Thoracic aorta (tissue), 2 donors: ENCODE results near the gene ANO10. TPM values are rescaled to one million over a fixed set of nuclear protein-coding genes. Genes with fewer than 3 reads are reported as not detected.

Experiments
- ATAC-seq: fragments of 150-250 bp; one replicate; pipeline ENCODE4 v1.8.0; 2017; ENCODE audit warnings: low read depth; ENCODE audit not compliant: insufficient number of reproducible peaks, low FRiP score
- DNase-seq: peaks from one replicate; pipeline ENCODE4 v3.0.0-alpha.2; 2020; ENCODE audit warnings: low spot score
- H3K27ac ChIP-seq, 2 donors: fragments of 200-600 bp; sonication (generic); 1 replicate in 1 of 2; 2 replicates in 1 of 2; pipeline ENCODE4 v1.5.1; 2016; ENCODE audit warnings: mild to moderate bottlenecking in 2 of 2, moderate library complexity in 2 of 2
- H3K27me3 ChIP-seq: fragments of 200-600 bp; sonication (generic); replicated peaks from 2 replicates; pipeline ENCODE4 v1.6.0; 2016; ENCODE audit warnings: mild to moderate bottlenecking; ENCODE audit not compliant: insufficient read depth
- H3K36me3 ChIP-seq: fragments of 200-600 bp; sonication (generic); one replicate; pipeline ENCODE4 v1.5.1; 2016
- H3K4me1 ChIP-seq, 2 donors: fragments of 200-600 bp; sonication (generic); 1 replicate in 1 of 2; 2 replicates in 1 of 2; pipeline versions ENCODE4 v1.5.1 to v1.6.0; 2016; ENCODE audit warnings: low read depth in 2 of 2, mild to moderate bottlenecking in 1 of 2; ENCODE audit not compliant: control insufficient read depth in 1 of 2
- H3K4me3 ChIP-seq: fragments of 200-600 bp; sonication (generic); 2 replicates; pipeline ENCODE4 v1.5.1; 2016; ENCODE audit warnings: mild to moderate bottlenecking
- H3K9me3 ChIP-seq: fragments of 200-600 bp; sonication (generic); 2 replicates; pipeline ENCODE4 v1.5.1; 2016
- total RNA-seq, 2 donors: library from RNA; depleted of rRNA; stranded (reverse); fragments of >200 nt; gene quantifications; one replicate each; pipeline versions ENCODE4 v1.1.0 to v1.2.3, GENCODE V29; 2016
- TF ChIP-seq, protein P1 (sequence below): fragments of 200-600 bp; sonication (generic); IDR thresholded peaks from one replicate; pipeline ENCODE4 v1.5.1; 2019; ENCODE audit warnings: antibody characterized with exemption

ANO10 gene
- total RNA-seq, 2 donors from 2014 or later, result 22.4 to 23.2 TPM

DNA sequence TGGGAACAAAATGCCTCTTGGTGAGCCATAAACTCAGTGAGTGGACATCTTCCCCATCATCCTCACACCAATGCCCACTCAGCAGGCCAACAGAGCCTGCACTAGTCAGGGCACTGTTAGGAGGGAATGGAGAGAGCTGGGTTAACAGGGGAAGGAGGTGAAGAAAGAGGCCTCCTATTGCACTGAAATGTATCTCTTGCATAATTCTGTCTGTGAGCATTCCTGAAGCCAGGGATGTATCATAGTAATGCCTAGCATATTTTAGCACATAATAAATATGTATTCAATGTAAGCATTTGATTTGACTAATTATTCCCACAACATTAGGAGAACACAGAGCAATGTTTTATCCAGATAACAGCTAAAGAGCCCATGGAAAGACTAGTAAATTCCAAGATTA is 81.2 kb downstream of the ANO10 start:
- Histone ChIP-seq H3K4me1 (no peaks in the 10 kb centered on the region), H3K9me3 (no peaks in the 10 kb centered on the region), H3K27ac (no peak overlapping the region), H3K27me3 (no peaks in the 10 kb centered on the region), H3K36me3 (no peaks in the 10 kb centered on the region), H3K4me3 (no peak overlapping the region)
- DNase-seq (no peak), ATAC-seq (no peak)
- TF ChIP-seq, protein P1, sequence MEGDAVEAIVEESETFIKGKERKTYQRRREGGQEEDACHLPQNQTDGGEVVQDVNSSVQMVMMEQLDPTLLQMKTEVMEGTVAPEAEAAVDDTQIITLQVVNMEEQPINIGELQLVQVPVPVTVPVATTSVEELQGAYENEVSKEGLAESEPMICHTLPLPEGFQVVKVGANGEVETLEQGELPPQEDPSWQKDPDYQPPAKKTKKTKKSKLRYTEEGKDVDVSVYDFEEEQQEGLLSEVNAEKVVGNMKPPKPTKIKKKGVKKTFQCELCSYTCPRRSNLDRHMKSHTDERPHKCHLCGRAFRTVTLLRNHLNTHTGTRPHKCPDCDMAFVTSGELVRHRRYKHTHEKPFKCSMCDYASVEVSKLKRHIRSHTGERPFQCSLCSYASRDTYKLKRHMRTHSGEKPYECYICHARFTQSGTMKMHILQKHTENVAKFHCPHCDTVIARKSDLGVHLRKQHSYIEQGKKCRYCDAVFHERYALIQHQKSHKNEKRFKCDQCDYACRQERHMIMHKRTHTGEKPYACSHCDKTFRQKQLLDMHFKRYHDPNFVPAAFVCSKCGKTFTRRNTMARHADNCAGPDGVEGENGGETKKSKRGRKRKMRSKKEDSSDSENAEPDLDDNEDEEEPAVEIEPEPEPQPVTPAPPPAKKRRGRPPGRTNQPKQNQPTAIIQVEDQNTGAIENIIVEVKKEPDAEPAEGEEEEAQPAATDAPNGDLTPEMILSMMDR, result no peak

DNA sequence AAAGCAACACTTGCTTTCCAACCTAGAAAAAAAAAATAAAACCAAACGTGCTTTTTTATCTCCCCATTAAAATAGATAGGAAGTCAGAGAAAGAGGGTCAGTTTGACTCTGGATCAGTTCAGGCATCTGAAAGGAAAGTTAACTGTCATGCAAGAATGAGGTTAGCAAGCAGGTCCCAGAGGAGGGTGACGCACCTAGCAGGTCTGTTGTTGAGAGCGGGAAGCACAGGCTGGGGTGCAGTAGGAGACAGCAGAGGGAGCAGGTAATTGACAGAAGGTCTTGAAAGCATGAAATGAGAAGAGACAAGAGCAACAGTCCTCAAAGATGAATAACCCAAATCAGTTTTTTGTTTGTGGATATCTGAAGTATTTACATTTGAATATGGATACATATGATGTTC is 82.5 kb downstream of the ANO10 start:
- no peaks in the 10 kb centered on the region for H3K9me3 ChIP-seq
- ATAC-seq (no peak), DNase-seq (no peak)
- H3K4me1 ChIP-seq, result no peaks in the 10 kb centered on the region
- TF ChIP-seq, protein P1, result no peak
- H3K36me3 ChIP-seq, result no peaks in the 10 kb centered on the region
- no peak overlapping the region for H3K4me3 ChIP-seq
- no peak overlapping the region for H3K27ac ChIP-seq
- no peaks in the 10 kb centered on the region for H3K27me3 ChIP-seq

DNA sequence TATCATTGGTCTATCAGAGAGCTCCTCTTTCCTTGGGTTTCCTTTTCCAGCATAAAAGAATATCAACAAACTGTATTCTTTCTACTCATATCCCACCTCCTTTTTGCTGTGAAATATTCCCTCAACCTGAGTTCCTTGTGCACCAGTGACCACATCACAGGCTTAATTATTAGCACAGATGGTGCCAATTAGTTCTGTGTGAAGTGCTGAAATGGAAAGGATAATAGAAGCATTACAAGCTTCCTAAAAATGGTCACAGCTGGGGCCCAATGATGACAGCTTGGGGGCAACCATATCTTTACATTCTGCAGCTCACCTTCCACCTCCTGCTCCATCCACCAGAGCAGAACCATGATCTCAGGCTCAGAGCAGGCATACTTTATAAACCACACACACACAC is 84.6 kb downstream of the ANO10 start:
- ATAC-seq (no peak), DNase-seq (no peak)
- H3K27me3 ChIP-seq, result no peaks in the 10 kb centered on the region
- H3K4me1 ChIP-seq, result no peaks in the 10 kb centered on the region
- no peaks in the 10 kb centered on the region for H3K36me3 ChIP-seq
- TF ChIP-seq, protein P1, result no peak
- H3K27ac ChIP-seq, result no peak overlapping the region
- H3K9me3 ChIP-seq, result no peaks in the 10 kb centered on the region
- no peak overlapping the region for H3K4me3 ChIP-seq

DNA sequence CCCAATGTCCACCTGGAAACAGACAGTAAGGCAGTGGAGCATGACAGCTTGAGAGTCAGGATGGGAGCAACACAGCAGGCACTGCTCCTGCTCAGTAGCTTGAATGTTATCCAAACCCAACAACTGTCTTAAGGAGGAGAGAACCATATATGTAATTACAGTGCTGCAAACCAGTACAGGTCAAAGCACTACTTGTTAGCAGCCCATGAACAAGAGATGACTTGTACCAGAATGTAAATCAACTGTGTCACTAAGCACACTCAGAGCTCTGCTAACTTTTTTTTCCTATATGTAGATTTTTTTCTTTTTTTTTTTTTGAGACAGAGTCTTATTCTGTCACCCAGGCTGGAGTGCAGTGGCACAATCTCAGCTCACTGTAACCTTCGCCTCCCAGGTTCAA is 87.1 kb downstream of the ANO10 start:
- no peaks in the 10 kb centered on the region for H3K36me3 ChIP-seq
- DNase-seq (no peak), ATAC-seq (no peak)
- H3K4me1 ChIP-seq, result no peaks in the 10 kb centered on the region
- no peak overlapping the region for H3K4me3 ChIP-seq
- no peaks in the 10 kb centered on the region for H3K27me3 ChIP-seq
- H3K9me3 ChIP-seq, result no peaks in the 10 kb centered on the region
- no peak overlapping the region for H3K27ac ChIP-seq
- TF ChIP-seq, protein P1, result no peak

DNA sequence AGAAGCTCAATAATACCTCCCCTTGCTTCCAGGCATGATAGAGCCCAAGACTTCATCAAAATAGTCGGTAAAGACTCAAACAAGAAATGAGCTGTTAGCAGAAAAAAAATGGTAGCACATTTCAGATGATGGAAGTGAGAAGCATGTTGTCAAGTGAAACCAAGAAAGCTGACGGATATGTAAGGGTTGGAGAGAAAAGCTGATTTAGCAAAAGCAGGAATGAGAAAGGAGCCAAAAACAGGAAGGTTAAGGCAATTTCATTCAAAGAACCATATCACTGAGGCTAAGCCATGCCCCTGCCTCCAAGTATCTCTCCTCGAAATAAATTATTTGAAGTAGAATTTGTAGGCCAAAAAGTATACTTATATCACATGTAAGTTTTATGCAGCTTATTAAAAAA is 88.8 kb downstream of the ANO10 start:
- Histone ChIP-seq H3K4me1 (no peaks in the 10 kb centered on the region), H3K36me3 (no peaks in the 10 kb centered on the region), H3K4me3 (no peak overlapping the region), H3K27me3 (no peaks in the 10 kb centered on the region), H3K9me3 (peaks cover 4% of the 10 kb centered on the region), H3K27ac (no peak overlapping the region)
- TF ChIP-seq, protein P1, result no peak
- DNase-seq (no peak), ATAC-seq (no peak)
